ENCODE measurements around the gene PLEKHA7.
"Not testable (repeated sequence)": the region's sequence is repeated elsewhere in the genome, so short reads cannot be mapped to it uniquely, and the experiment has no call there.

The PLEKHA7 gene, protein sequence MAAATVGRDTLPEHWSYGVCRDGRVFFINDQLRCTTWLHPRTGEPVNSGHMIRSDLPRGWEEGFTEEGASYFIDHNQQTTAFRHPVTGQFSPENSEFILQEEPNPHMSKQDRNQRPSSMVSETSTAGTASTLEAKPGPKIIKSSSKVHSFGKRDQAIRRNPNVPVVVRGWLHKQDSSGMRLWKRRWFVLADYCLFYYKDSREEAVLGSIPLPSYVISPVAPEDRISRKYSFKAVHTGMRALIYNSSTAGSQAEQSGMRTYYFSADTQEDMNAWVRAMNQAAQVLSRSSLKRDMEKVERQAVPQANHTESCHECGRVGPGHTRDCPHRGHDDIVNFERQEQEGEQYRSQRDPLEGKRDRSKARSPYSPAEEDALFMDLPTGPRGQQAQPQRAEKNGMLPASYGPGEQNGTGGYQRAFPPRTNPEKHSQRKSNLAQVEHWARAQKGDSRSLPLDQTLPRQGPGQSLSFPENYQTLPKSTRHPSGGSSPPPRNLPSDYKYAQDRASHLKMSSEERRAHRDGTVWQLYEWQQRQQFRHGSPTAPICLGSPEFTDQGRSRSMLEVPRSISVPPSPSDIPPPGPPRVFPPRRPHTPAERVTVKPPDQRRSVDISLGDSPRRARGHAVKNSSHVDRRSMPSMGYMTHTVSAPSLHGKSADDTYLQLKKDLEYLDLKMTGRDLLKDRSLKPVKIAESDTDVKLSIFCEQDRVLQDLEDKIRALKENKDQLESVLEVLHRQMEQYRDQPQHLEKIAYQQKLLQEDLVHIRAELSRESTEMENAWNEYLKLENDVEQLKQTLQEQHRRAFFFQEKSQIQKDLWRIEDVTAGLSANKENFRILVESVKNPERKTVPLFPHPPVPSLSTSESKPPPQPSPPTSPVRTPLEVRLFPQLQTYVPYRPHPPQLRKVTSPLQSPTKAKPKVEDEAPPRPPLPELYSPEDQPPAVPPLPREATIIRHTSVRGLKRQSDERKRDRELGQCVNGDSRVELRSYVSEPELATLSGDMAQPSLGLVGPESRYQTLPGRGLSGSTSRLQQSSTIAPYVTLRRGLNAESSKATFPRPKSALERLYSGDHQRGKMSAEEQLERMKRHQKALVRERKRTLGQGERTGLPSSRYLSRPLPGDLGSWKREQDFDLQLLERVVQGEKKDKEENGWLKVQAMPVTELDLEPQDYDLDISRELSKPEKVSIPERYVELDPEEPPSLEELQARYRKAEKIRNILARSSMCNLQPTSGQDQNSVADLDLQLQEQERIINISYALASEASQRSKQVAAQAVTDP

GRCh38 chr11:17014321-17014832 is at the start of gene PLEKHA7:
Gene PLEKHA7, minus strand, starts transcription at chr11:17014414. Its CDS starts 13 bp downstream, at chr11:17014401.
- DNase-seq (ENCODE audit: low spot score), result peak; percentile 78

DNA sequence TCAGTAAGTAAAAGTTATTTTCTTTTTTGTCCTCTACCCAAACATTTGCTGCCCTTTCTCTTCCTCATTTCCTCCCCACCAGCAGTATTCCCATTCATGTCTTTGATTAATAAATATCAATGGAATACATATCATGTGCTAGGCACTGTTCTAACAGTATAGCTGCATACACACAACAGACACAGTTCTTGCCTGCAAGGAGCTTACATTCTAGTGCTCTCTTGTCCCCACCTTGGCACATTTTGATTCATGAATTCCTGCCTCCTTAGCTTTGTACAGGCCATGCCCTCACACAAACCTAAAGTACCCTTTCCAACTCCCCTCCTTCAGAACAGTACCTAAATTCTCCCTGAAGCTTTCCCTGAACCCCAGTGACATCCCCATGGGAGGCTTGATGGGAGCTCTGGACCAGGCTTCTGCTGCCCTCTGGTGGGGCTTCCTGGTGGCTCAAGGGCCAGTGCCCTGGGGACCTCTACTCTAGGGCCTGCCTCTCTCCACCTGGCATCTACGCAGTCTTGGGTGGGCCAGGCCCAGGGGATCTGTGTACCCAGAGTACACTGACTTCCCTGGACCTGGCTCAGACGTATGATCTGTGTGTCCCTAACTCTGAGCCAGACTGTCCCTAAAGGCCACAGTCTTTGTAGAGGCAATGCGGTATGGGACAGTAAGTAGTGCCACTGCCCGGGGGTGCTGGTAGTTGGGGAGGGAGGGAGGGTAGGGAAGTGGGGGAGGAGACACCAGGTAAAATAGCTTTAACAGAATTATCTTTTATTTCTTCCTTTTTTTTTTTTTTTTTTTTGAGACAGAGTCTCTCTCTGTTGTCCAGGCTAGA is 49.2 kb upstream of the PLEKHA7 start:
- DNase-seq (ENCODE audit: low spot score), result peak; percentile 80

GRCh38 chr11:17051146-17051545 is 36.9 kb upstream of the PLEKHA7 start:
- DNase-seq (ENCODE audit: low spot score), result not testable (repeated sequence)

DNA sequence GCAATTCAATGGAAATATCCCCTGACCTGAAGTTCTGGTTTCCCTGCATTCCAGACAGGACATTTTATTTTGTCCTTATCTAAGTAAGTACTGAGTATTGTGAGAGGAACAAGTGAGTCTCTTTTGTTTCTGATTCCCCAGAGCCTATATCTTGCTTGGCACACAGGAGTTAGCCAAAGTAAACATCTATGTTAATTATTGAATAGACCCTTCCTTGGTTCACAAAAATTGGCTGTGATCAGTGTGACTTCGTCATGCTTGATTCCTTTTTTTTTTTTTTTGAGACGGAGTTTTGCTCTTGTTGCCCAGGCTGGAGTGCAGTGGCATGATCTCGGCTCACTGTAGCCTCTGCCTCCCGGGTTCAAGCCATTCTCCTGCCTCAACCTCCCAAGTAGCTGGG is 34.3 kb upstream of the PLEKHA7 start:
- not testable (repeated sequence) for DNase-seq (ENCODE audit: low spot score)

GRCh38 chr11:17046690-17047089 is 32.5 kb upstream of the PLEKHA7 start:
- no peak for DNase-seq (ENCODE audit: low spot score)

DNA sequence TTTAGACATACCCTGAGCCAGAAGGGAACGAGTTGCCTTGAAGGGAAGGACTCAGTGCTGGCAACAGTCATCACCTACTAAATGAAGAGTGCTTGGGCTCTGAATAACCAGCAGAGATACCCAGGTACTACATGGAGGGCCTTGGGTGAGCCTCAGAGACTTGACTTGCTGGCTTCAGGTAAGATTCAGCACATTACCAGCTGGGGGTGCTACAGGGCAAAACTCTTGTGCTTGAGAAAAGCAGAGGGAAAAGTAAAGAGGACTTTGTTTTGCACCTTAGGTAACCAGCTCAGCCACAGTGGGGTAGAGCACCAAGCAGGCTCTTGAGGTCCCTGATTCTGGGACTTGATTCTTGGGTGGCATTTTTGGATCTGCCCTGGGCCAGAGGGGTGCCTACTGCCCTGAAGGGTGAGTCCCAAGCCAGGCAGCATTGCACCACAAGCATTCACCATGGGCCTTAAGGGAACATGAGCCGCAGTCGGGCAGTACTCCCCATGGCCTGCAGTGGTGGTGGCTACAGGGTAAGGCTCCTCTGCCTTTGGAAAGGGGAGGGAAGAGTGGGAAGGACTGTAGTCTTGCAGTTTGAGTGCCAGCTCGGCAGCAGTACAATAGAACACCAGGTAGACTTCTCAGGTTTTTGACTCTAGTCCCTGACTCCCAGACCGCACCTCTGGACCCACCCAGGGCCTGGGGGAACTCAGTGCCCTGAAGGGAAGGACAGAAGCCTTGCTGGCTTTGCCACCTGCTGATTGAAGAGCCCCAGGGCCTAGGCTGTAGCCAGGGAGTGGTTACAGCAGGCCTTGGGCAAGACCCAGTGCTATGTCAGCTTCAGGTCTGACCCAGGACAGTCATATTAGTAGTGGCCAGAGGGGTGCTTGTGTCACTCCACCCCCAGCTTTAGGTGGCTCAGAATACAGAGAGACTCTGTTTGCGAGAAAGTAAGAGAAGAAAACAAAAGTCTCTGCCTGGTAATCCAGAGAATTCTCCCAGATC is 22.7 kb upstream of the PLEKHA7 start:
- DNase-seq (ENCODE audit: low spot score), result no peak

- DNase-seq (ENCODE audit: low spot score), result not testable (repeated sequence)
Measured at GRCh38 chr11:17034027-17034426, 19.8 kb upstream of the PLEKHA7 start.

DNA sequence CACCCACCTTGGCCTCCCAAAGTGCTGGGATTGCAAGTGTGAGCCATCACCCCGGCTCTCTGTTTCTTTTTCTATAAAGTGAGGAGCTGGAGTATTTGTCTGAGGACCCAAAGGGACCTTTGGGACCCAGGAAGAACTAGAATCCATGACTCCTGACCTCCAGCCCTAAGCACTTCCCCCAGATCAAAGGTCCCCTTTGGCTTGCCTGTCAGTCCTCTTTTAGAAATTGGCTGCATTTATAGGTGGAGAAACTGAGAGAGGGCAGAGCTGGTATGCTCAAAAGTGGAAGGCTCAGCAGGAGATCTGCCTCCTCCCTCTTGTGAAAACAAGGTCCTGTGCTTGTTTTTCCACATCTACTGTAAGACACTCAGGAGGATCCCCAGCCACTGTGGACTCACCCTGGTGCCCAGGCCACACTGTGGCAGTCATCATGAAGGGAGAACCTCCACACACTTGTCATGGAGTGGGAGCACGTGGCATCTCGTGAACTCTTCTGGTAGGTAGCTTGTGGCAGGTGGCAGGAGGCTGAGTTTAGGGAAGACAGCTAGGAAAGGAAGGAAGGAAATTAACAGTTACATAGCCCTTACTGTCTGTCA is 12.4 kb upstream of the PLEKHA7 start:
- no peak for DNase-seq (ENCODE audit: low spot score)

- DNase-seq (ENCODE audit: low spot score), result no peak
Measured at GRCh38 chr11:17024924-17025323, 10.7 kb upstream of the PLEKHA7 start.

- no peak for DNase-seq (ENCODE audit: low spot score)
Measured at GRCh38 chr11:17021511-17021910, 7.3 kb upstream of the PLEKHA7 start.

DNA sequence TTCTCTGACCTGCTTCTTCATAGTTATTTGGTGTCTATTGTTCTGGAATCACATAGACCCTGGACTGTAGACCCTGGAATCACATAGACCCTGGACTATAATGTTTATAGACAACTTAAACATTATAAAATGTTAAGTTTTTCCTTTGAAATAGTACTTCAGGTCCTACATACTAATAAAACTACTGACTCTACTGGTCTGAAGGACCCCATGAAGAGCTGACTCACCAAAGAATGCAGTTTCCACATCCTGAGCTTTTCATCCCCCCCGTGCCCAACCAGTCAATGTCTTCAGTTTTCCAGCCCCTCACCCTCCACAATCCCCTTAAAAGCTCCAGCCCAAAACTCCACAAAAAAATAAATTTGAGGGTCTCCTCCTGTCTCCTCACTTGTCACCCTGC is 6.6 kb upstream of the PLEKHA7 start:
- DNase-seq (ENCODE audit: low spot score), result no peak

- DNase-seq (ENCODE audit: low spot score), result no peak
Measured at GRCh38 chr11:17019232-17019631, 5.0 kb upstream of the PLEKHA7 start.

DNA sequence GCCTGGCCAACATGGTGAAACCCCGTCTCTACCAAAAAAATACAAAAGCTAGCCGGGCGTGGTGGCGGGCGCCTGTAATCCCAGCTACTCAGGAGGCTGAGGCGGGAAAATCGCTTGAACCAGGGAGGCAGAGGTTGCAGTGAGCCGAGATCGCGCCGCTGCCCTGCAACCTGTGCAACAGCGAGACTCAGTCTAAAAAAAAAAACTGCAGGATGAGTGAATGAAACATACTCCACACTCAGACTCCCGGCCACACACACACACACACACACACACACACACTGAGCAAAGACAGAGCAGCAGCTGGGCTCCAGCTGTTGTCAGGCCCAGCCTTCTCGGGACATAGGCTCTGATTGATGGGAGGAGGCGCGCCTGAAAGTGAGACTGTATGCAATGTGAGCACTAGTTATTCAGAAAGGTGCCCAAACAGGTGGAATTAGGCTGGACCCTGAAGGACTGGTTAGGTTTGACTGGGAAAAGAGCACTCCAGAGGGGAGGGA is 1.5 kb upstream of the PLEKHA7 start:
- no peak for DNase-seq (ENCODE audit: low spot score)

DNA sequence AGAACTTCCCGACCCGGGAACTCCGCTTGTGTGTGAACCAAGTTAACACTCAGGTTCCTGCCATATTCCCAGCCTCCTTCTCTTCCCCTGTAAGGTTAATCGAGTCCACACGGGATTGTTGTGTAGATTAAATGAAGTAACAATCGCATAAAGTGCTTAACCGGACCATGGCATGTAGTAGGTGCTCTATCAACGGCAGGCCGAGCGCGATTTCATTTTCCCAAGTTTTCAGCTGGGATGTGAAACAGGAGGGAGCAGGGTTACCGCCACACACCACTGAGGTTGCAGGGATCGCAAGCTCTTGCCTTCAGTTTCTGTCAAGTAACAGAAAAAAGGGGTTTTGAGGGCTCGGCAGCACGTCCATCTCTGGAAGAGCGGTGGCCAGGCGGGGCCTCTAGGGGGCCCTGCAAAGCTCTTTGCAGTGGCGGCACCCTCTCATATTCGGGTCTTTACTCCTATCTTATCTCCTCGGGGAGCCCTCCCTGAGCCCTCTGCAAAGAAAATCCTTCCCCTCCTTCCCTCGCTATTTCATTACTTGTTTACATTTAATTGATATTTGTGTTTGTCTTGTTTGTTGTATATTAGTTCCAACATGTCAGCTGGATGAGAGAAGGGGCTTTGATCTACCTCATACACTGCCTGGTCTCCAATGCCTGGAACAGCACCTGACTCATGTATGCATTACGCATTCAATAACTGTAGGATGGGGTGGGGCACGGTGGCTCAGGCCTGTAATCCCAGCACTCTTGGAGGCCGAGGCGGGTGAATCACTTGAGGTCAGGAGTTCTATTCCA is 816 bp upstream of the PLEKHA7 start:
- DNase-seq (ENCODE audit: low spot score), result peak; percentile 73

DNA sequence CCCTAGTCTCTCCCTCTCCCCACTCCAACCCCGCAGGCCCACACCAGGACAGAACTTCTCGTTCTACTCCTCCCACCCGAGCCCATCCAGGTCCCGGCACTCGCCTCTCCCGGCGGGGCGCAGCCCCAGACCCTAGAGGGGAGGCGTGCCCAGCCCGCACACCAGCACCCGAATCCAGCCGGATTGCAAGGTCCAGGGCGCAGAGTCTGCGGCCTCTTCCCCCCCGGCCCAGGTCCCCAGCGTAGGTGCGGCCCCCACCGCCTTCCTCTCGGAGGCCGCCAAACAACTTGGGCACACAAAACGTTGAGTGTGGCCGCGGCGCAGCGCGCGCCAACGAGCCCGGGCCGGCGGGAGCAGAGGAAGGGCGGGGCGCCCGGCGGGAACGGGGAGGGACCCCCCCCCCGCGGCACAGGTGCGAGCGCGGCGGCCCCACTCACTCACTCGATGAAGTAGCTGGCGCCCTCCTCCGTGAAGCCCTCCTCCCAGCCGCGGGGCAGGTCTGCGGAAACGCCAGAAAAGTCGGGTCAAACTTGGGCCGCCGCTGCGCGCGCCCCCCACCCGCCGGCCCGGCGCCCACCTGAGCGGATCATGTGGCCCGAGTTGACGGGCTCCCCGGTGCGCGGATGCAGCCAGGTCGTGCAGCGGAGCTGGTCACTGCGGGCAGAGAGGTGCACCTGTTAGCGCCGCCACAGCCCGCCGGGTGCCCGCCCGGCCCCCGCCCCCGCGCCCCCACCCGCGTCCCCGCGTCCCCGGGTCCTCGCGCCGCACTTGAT is 480 bp downstream of the PLEKHA7 start:
- no peak for DNase-seq (ENCODE audit: low spot score)

- DNase-seq (ENCODE audit: low spot score), result no peak
Measured at GRCh38 chr11:17012712-17013547, 1.3 kb downstream of the PLEKHA7 start.

- DNase-seq (ENCODE audit: low spot score), result no peak
Measured at GRCh38 chr11:17012179-17012578, 2.0 kb downstream of the PLEKHA7 start.

Data from D341Med (cell line).